ENCODE measurements around the gene RMND5A.
"Not testable (repeated sequence)": the region's sequence is repeated elsewhere in the genome, so short reads cannot be mapped to it uniquely, and the experiment has no call there.

Gene RMND5A, protein sequence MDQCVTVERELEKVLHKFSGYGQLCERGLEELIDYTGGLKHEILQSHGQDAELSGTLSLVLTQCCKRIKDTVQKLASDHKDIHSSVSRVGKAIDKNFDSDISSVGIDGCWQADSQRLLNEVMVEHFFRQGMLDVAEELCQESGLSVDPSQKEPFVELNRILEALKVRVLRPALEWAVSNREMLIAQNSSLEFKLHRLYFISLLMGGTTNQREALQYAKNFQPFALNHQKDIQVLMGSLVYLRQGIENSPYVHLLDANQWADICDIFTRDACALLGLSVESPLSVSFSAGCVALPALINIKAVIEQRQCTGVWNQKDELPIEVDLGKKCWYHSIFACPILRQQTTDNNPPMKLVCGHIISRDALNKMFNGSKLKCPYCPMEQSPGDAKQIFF

DNA sequence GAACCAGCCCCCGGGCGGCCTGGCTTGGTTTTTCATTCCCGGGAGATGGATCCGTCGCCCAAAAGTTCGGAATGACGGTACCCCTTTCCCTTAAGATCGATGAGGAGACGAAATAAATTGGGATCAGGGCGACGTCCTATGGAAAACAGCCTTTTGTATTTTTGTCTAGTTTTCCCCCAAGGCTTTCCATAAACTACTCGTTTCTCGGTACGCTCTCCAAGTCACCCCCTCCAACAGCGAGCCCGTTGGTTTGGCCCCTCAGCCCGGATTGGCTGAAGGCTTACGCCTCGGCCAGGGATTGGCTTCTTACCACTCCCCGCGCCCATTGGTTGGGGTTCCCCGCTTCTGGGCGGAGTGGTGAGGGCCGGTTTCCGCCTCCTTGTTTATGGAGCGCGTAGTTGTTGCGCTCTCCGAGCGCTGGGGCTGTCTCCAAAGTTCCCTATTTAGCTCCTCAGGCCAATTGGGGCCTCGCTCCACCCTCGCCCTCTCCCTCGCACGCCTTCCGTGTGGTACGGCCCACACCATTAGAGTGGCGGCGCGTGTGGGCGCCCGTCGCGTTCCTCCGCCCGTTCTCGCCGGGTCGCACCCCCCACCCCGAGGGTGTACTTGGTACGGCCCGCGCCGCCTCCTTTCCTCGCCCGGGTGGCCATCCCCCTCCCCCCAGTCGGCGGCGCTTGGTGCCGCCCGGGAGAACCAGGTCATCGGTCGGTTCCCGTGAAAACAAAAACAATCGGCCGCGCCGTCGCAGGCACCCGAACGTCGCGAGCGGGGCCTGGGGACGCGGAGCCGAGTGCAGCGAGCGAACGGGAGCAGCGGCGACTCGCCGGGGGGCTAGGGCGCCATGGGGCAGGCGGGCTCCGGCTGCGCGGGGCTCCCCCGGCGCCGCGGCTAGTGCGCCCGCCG is at the start of gene RMND5A:
TSS of gene RMND5A (plus strand) at position 655 of the 903 bp plus-strand sequence. CDS start 377 bp downstream, outside the sequence.
- peak; percentile 95 to 96 for DNase-seq

DNA sequence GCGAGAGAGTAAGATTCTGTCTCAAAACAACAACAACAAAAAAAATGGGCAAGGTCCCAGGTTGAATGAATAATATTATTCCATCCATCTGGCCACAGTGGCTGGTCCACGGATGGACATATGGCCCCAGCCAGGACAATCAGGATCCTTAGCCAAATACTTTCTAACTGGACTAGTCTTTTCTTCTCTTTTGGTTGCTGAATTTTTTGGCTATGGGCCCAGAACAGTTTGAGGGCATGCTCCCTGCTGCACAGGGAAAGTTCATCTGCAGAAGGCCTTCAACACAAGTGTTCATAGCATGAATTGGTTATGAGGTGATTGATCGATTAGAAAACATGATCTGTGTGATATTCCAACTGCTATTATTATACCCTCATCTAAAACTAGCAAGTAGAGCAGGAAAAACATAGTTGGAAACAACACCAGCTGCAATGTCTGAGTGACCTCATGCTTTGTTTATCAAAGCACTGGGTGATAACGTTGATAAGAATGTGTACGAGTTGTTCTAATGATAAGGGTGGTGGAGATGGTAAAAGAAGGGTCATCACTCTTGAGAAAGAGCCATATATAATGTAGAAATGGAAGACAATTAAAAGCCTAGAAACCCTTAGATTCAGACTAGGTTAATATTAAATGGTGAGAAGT is 48.6 kb upstream of the RMND5A start:
- DNase-seq = no peak

DNA sequence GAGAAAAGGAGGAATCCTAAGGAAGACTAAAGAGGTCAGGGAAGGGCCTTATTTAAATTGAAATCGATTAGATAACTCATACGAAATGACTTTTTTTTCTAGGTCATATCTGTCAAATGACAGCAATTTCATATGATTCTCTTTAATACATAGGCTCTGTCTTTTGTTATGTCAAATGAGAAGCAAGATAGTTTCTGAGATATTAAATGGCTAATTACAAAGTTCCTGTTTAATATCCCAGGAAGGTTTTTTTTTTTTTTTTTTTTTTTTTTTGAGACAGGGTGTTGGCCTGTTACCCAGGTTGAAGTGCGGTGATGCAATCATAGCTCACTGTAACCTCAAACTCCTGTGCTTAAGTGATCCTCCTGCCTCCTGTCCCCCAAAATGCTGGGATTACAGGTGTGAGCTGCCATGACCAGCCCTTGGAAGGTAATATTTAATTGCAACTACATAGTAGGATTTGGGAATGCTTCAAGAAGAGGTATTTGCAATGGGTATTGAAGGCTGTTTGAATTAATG is 48.0 kb upstream of the RMND5A start:
- no peak for DNase-seq

DNA sequence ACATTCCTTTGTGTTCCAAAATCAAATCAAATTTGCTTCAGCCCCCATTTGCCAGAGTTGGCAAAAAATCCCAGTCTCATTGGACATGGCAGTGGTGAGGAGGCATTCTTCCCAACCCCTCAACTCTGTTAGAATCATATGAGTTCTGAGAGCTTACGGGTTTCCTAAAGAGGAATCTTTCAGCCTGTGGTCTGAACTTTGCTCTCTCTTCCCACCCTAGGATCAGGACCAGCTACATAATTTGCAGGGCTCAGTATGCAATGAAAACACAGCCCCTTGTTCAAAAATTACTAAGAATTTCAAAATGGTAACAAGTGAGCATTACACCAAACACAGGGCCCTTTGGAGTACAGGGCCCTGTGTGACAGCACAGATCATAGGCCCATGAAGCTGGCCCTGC is 47.1 kb upstream of the RMND5A start:
- DNase-seq = no peak

DNA sequence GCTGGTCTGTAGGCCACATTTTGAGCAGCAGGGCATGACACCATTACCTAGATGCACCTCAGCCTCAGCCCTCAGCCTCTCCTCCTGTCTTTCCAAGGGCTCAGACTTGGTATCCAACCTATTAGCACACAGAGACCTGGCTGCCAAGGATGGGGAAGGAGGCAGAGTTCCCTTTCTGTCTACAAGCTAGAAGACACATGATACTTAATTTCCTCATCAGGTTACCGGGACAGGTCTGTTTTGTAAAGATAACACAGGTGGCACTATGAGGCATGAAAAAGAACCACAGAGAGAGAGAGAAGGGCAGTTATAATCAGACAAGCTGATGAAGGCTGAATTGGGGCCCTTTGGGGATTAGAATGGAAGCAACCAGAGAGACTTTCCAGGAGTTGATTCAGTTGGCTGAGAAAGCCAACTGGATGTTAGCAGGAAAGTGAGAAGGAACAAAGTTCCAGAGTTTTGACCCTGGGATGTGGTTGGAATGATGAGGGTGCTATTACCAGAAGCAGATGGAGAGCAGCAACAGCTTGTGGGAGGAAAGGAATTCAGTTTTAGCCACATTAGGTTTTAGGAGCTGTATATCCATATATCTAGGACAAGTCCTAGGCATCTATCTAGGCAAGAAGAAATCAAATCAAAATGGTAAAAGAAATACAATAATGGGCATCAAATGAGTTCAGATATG is 46.0 kb upstream of the RMND5A start:
- DNase-seq = no peak

DNA sequence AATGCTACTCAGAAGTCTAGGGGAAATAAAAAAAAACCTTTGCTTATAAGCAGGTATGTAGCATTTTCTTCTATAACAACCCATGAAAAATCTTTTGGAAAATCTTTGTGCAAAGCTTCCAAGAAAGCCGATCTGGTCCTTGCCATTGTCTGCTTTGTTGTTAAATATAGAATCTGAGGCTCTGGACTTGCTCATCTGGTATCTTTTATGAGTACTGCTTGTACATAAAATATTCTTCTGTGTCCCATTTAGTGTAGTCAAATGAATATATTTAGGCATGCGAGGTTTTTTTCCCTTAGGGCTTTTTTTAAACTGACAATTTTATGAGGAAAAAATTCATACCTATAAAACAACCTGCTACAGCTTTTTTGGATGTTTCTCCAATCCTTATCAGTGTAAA is 45.0 kb upstream of the RMND5A start:
- DNase-seq = no peak

DNA sequence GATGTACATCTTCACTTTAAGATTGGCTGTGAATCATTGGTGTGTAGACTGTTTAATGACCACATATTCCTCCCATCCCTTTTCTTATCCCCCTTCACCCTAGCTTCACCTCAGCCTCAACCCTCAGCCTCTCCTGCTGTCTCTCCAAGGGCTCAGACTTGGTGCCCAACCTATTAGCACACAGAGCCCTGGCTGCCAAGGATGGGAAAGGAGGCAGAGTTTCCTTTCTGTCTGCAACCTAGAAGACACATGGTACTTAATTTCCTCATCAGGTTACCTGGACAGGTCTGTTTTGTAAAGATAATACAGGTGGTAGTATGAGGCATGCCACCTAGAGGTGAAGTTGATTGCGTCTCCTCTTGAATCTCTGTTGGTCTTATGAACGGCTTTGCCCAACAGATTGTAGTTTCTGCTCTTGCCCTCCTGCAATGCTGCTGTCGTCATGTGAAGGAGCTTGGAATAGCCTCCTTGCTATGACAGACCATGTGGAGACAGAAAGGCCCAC is 44.5 kb upstream of the RMND5A start:
- DNase-seq = peak in 1 of 2 donors; percentile 25

DNA sequence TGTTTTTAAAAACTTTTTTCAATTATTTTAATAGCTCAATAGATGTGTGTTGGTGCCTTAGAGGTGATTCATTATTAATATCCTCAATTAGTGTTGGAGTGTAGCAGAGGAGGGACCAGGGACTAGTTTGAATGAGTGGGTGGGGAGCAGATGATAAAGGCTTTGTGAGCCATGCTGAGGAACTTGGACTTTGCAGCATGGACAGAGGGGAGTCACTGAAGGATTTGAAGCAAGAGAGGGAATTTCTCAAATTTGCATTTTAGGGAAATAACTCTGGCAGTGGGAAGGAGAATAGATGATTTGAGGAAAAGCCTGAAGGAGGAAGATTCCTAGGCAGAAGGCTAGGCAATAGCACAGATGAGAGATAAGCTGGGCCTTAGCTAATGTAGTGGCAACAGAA is 42.3 kb upstream of the RMND5A start:
- DNase-seq = no peak

DNA sequence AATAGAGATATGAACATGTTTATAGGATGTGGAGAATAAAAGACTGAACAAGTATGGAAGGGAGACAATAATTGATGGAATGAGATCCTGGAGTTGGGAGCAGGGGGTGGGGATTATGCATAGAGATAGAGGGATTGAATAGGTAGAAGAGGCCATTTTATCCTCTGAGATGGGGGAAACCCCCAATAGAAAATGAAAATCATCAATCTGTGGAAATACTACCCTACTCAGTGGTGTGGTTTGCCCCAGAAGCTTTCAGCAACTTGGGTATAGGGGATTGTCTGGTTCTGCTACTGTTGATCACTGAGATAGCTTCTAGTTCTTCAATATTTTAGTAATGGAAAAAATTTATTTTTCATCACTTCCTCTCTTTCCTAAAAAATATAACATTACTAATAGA is 41.1 kb upstream of the RMND5A start:
- DNase-seq = no peak

DNA sequence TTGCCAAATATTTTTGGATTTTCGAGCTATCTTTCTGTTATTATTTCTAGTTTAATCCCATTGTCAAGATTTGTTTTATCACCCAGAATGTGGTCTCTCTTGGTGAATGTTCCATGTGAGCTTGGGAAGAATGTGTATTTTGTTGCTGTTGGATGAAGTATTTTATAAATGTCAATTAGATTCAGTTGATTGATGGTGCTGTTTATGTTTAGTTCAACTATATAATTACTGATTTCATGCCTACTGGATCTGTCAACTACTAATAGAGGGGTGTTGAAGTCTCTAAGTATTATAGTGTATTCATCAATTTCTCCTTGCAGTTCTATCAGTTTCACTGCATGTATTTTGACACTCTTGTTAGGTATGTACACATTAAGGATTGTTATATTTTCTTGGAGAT is 34.7 kb upstream of the RMND5A start:
- DNase-seq = no peak

DNA sequence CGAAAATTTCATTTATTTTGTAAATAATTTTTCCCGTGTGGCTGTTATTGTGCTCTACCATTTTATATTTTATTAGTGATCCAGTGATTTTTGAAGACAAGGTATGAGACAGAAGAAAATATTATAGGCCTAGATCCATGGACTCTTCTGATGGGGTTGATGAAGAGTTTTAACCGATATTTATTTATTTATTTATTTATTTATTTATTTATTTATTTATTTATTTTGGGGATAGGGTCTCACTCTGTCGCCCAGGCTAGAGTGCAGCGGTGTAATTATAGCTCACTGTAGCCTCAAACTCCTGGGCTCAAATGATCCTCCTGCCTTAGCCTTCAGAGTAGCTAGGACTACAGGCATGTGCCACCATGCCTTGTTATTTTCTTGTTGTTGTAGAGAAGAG is 33.6 kb upstream of the RMND5A start:
- no peak for DNase-seq

DNA sequence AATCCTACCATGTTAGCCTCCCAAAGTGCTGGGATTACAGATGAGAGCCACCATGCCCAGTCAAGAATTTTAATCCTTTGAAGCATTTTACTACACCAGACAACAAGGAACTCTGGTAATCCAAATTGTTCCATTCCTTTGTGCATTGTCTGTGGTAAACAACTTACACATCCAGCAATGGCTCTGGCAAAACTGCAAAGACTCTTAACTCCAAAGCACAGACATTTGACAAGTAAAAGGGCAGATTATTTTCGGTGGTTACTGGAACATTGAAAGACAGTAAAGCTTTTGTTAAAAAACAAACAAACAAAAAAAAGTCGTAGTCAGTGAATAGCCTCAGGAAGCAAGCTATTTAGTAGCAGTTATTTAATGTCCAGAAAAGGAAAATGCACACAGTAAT is 33.2 kb upstream of the RMND5A start:
- DNase-seq = no peak

DNA sequence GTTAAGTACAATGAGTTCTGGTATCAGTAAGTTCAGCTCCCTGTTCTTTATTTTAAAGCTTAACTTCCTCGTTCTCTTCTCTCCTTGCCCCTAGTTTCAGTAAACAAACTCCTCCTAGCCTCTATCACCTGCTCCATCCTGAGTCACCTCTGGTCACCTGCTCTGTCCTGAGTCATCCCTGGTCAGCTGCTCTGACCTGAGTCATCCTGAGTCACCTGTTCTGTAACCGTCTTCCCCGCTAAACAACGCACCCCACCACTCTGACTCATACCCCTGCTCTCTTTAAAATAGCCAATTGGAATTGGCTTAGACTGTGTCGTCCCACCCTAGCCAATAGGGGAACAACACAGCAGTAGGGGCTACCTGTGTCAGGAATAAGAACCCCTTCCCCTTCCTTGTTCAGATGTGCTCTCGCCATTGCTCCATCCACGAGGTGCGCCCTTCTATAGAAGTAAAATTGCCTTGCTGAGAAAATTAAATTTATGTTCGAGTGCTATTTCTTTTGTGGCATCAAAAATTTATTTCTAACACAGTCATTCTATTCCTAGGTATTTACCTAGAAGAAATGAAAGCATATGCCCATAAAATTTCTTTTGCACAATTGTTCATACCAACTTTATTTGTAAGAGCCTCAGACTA is 24.9 kb upstream of the RMND5A start:
- DNase-seq = no peak

DNA sequence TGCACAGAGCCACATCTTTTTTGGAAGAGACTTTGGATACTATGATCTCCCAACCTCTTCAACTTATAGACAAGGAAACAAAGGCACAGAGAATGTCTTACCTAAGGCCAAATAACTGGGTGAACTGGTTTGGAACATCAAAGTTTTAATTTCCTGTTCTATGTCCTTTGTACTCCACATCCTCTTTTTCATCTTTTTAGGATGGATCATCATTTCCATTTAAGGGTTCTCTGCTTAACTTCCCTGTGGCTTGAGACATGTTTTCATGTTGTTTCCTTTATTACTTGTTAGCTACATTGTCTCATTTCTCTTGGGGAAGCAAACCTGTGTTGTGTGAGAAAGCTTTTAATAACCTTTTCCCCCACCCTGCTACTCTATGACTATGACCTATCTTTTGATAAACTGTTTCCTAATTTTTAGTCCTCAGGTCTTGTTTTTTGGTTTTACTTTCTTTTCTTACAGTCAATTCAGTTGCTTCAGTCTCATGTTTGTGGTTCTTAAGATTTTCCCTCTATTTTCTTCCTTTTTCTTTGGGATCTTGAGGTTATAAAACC is 22.5 kb upstream of the RMND5A start:
- no peak for DNase-seq

DNA sequence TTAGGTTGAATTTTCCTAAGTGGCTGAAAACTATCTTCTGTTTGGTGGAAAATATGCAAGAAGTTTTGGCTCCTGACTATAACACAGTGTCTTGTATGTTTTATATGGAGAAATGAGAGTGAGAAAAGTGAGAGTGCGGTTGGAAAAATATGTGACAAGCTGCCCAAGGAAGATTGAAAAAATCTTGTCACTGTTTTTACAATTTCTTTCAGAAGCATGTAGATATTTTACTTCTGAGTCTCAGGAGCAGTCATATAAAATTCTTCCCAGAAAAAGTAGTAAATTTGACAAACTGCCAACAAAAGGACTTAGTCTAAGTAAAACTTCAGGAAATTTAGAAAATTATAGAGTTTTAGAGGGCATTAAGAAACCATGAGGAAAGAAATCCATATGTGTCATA is 19.4 kb upstream of the RMND5A start:
- no peak for DNase-seq

DNA sequence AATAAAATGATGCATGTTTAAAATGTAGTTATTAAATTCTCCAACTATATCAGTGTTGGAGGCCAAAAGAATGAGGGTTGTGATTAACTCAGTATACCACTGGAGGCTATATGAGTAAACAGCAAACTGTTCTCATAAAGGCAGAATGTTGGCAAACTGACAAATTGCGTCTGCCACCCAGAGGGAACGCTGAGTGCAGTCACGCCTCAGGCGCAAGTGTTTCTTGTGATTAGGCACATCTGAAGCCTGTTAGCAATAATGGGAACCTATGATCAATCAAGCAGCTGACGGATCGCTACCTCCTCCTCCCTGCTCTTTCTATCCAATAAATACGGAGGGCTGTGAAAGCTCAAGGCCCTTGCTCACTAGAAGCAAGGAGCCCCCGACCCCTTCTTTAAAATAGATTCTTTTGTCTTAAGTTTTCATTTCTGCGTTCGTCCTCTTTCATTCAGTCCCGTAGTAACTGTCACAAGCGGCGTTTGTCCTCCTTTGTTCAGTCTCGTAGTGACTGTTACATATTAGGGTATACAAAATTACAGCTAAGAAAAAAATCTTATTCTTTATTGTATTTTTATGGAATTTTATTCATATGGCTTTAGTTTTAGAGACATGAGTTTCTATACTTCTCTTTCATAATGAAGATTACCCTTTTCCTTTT is 16.3 kb upstream of the RMND5A start:
- no peak for DNase-seq

DNA sequence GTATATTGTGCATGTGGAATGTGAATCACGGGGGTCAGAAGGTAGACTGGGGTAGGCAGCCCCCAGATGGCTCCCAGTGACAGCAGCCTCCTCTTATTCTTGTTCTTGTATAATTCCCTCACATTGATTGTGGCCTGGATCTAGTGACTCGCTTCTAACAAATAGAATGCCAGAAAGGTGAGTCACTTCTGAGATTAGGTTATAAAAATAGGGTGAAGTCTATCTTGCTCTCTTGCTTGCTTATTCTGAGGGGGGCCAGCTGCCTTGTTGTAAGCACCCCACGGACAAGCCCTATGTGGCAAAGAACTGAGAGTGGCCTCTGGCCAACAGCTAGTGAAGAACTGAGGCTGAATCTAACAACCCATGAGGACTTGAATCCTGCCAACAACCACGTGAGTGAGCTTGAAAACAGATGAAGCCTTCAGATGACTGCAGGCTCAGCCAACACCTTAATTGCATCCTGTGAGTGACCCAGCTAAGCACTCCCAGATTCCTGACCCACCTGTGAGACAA is 15.6 kb upstream of the RMND5A start:
- DNase-seq = no peak

DNA sequence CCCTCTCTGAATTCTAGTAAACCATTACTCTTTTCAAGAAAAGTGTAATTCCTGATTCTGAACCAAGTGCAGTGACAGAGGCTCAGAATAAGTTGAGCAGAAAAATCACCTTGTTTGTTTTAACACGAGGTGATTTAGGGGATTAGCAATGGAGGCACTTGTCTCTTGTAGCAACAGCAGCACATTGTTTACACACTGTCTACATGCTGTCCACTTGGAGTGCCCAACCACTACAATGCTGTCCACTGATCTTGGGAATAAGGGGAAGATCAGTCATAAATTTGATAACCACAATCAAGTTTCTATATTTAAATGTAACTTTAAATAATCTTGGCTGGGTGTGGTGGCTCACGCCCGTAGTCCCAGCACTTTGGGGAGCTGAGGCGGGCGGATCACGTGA is 13.9 kb upstream of the RMND5A start:
- no peak for DNase-seq

DNA sequence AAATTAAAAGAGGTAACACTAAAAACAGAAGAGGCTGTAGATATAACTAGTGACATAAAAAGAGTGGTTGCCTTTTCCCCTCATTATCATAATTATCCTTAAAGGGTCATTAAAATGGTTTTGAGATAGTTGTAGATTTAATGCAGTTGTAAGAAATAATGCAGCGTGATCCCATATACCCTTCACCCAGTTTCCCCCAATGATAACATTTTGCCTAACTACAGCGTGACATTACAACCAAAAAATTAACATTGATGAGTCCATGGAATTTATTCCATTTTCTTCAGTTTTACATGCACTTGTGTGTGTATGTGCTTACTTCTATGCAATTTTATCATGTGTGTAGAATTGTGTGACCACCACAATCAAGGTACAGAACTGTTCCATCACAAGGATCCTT is 13.2 kb upstream of the RMND5A start:
- DNase-seq = no peak

DNA sequence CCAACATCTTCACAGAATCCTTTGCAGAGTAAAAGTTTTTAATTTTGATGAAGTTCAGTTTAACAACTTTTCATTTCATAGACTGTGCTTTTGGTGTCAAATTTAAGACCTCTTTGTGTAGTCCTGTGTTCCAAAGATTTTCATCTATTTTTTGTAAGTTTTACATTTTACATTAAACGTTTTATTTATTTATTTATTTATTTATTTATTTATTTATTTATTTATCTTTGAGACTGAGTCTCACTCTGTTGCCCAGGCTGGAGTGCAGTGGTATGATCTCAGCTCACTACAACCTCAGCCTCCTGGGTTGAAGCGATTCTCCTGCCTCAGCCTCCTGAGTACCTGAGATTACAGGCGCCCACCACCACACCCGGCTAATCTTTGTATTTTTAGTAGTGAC is 12.0 kb upstream of the RMND5A start:
- not testable (repeated sequence) for DNase-seq
